ENCODE measurements around the gene TSPAN6. TPM values are rescaled to one million over a fixed set of nuclear protein-coding genes. Genes with fewer than 3 reads are reported as not detected.

The TSPAN6 gene
- total and polyA plus RNA-seq, 2 of the 13 experiments (the other 11 are each of a cell fraction or from before 2014, with no cell fraction given): 78.9 to 133 TPM

DNA sequence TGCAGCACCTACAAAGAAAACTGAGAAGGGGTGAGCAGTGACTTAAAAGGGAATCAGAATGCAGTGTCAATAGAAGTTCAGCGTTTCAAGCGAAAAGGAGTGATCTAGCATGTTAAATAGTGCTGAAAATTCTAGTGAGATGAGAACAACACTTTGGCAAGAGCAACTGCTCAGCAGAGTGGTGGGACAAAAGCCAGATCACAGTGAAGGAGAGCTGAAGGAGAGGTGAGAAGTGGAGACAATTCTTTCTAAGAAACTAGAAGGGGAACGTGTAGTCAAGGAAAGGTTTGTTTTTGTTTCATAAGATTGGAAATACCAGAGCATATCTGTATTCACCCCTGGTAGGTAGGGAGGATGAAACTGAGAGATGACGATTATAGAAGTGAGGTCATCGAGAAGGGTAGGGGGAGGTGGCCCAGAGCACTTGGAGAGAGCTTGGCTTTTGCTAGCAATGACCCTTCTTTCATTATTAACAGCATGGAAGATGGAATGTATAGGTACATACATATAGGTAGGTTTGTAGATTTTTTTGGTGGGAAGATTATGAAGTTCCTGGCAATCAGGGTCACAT, 41.1 kb upstream of the TSPAN6 start (continued):
- TF ChIP-seq ZFYVE20 (CRISPR knock-in tag; IDR thresholded peaks at IDR 0.05; ENCODE audit: borderline replicate concordance, low read depth) (no peak), HES4 (CRISPR knock-in tag; IDR thresholded peaks at IDR 0.05; ENCODE audit: borderline replicate concordance) (no peak), MEIS2 (CRISPR knock-in tag; IDR thresholded peaks at IDR 0.05) (no peak), NR2F6 (IDR thresholded peaks at IDR 0.05) (no peak), NR2F6 (CRISPR knock-in tag; IDR thresholded peaks at IDR 0.05) (no peak), ZNF326 (CRISPR knock-in tag; IDR thresholded peaks at IDR 0.05; ENCODE audit: borderline replicate concordance) (no peak), ZNF451 (CRISPR knock-in tag; IDR thresholded peaks at IDR 0.05) (no peak), ZNF180 (CRISPR knock-in tag; IDR thresholded peaks at IDR 0.05; ENCODE audit: borderline replicate concordance, low read depth) (no peak), ZNF7 (CRISPR knock-in tag; IDR thresholded peaks at IDR 0.05) (no peak), ZNF101 (CRISPR knock-in tag; IDR thresholded peaks at IDR 0.05; ENCODE audit: borderline replicate concordance, low read depth) (no peak), HMG20B (CRISPR knock-in tag; conservative IDR thresholded peaks at IDR 0.05) (no peak)

DNA sequence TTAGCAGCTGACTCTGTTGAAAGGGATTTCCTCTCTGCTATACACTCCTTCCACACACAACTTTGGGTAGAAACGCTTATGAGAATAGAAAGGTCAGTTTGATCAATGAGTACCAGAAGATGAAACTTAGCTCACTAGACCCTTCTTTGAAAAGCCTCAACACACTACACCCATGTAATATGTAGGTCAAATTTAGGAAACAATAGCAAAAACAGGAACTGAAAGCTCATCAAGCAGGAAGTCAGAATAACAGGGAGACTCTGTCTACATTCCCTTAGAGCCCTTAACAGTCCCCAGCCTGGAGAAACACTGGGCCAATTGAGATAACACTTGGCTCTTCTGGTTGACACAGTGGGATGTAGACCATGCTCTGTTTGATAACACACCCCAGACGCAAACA, 38.1 kb upstream of the TSPAN6 start:
- Histone ChIP-seq H3K4me3 (replicated peaks in 1 of 3; ENCODE audit: insufficient read depth in 1 of 3, low read depth in 2 of 3, low read length in 3 of 3) (no peak overlapping the region), H4K20me1 (ENCODE audit: insufficient read depth, low read length) (no peaks in the 10 kb centered on the region), H3K4me2 (ENCODE audit: low read depth, low read length) (no peak overlapping the region), H3K9ac (ENCODE audit: insufficient read depth, low read depth, low read length) (no peak overlapping the region), H3K9me3 (ENCODE audit: low read length) (no peaks in the 10 kb centered on the region), H3K27ac (ENCODE audit: extremely low read length, insufficient read depth, low read length) (no peak overlapping the region), H3K27me3 (ENCODE audit: control insufficient read depth in 1 of 2, insufficient read depth in 2 of 2, low read length in 2 of 2) (no peaks in the 10 kb centered on the region), H3K79me2 (ENCODE audit: insufficient read depth, low read length) (no peaks in the 10 kb centered on the region), H2AFZ (ENCODE audit: low read length) (no peak overlapping the region), H3K36me3 (replicated peaks in 1 of 2; ENCODE audit: control insufficient read depth in 1 of 2, insufficient read depth in 2 of 2, low read length in 2 of 2) (no peaks in the 10 kb centered on the region), H3K4me1 (ENCODE audit: insufficient read depth, low read length) (peaks cover 10% of the 10 kb centered on the region)
- WGBS (ENCODE audit: low lambda C conversion rate): 82% methylated on average over 1 of the region's 2 CpGs
- no TSS peak for BruUV-seq (replicated peaks)
- no peak for DNase-seq (ENCODE audit: low spot score)
- ChIA-PET POLR2A (no interaction called here), CTCF (ENCODE audit: low intra/inter-chr PET ratio, low total read pairs) (no interaction called here)
- no peak for ATAC-seq
- FAIRE-seq: no peak
- in situ Hi-C loops (cut with HindIII; ENCODE audit: extremely low pct_ligation_motif_present, low pct_unique_long_range_greater_than_20kb): no loop called here
- intact Hi-C loops (cut with micrococcal nuclease; ENCODE audit: unreplicated experiment): no loop called here
- TF ChIP-seq SRF (IDR thresholded peaks at IDR 0.05; ENCODE audit: low read depth, low read length) (no peak), MYC (CRISPR knock-in tag; IDR thresholded peaks at IDR 0.05; ENCODE audit: borderline replicate concordance) (no peak), TGIF2 (CRISPR knock-in tag; IDR thresholded peaks at IDR 0.05) (no peak), ZSCAN30 (CRISPR knock-in tag; IDR thresholded peaks at IDR 0.05) (no peak)
- TF ChIP-seq, protein P1, sequence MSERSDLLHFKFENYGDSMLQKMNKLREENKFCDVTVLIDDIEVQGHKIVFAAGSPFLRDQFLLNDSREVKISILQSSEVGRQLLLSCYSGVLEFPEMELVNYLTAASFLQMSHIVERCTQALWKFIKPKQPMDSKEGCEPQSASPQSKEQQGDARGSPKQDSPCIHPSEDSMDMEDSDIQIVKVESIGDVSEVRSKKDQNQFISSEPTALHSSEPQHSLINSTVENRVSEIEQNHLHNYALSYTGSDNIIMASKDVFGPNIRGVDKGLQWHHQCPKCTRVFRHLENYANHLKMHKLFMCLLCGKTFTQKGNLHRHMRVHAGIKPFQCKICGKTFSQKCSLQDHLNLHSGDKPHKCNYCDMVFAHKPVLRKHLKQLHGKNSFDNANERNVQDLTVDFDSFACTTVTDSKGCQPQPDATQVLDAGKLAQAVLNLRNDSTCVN (CRISPR knock-in tag; IDR thresholded peaks at IDR 0.05; ENCODE audit: borderline replicate concordance): no peak
- TF ChIP-seq, protein P2, sequence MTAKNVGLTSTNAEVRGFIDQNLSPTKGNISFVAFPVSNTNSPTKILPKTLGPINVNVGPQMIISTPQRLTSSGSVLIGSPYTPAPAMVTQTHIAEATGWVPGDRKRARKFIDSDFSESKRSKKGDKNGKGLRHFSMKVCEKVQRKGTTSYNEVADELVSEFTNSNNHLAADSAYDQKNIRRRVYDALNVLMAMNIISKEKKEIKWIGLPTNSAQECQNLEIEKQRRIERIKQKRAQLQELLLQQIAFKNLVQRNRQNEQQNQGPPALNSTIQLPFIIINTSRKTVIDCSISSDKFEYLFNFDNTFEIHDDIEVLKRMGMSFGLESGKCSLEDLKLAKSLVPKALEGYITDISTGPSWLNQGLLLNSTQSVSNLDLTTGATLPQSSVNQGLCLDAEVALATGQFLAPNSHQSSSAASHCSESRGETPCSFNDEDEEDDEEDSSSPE (CRISPR knock-in tag; IDR thresholded peaks at IDR 0.05): no peak
- TF ChIP-seq, protein P3, sequence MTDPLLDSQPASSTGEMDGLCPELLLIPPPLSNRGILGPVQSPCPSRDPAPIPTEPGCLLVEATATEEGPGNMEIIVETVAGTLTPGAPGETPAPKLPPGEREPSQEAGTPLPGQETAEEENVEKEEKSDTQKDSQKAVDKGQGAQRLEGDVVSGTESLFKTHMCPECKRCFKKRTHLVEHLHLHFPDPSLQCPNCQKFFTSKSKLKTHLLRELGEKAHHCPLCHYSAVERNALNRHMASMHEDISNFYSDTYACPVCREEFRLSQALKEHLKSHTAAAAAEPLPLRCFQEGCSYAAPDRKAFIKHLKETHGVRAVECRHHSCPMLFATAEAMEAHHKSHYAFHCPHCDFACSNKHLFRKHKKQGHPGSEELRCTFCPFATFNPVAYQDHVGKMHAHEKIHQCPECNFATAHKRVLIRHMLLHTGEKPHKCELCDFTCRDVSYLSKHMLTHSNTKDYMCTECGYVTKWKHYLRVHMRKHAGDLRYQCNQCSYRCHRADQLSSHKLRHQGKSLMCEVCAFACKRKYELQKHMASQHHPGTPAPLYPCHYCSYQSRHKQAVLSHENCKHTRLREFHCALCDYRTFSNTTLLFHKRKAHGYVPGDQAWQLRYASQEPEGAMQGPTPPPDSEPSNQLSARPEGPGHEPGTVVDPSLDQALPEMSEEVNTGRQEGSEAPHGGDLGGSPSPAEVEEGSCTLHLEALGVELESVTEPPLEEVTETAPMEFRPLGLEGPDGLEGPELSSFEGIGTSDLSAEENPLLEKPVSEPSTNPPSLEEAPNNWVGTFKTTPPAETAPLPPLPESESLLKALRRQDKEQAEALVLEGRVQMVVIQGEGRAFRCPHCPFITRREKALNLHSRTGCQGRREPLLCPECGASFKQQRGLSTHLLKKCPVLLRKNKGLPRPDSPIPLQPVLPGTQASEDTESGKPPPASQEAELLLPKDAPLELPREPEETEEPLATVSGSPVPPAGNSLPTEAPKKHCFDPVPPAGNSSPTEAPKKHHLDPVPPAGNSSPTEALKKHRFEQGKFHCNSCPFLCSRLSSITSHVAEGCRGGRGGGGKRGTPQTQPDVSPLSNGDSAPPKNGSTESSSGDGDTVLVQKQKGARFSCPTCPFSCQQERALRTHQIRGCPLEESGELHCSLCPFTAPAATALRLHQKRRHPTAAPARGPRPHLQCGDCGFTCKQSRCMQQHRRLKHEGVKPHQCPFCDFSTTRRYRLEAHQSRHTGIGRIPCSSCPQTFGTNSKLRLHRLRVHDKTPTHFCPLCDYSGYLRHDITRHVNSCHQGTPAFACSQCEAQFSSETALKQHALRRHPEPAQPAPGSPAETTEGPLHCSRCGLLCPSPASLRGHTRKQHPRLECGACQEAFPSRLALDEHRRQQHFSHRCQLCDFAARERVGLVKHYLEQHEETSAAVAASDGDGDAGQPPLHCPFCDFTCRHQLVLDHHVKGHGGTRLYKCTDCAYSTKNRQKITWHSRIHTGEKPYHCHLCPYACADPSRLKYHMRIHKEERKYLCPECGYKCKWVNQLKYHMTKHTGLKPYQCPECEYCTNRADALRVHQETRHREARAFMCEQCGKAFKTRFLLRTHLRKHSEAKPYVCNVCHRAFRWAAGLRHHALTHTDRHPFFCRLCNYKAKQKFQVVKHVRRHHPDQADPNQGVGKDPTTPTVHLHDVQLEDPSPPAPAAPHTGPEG (CRISPR knock-in tag; IDR thresholded peaks at IDR 0.05): no peak

Data from HepG2 (cell line).